ENCODE measurements around the gene CUX1.

CUX1 gene

GRCh38 chr7:101898106-101898505 lies 80.7 kb downstream of the CUX1 start:
- DNase-seq: no peak

GRCh38 chr7:101899616-101900015 lies 82.2 kb downstream of the CUX1 start:
- DNase-seq: no peak

- DNase-seq: no peak
Observed at GRCh38 chr7:101900103-101900502, 82.7 kb downstream of the CUX1 start.

- no peak for DNase-seq
Observed at GRCh38 chr7:101901661-101902491, 84.5 kb downstream of the CUX1 start.

- no peak for DNase-seq
Observed at GRCh38 chr7:101902680-101903514, 85.5 kb downstream of the CUX1 start.

- DNase-seq: no peak
Observed at GRCh38 chr7:101903515-101903868, 86.1 kb downstream of the CUX1 start.

GRCh38 chr7:101904019-101904418 lies 86.6 kb downstream of the CUX1 start:
- DNase-seq: no peak

- no peak for DNase-seq
Observed at GRCh38 chr7:101905203-101905865, 87.9 kb downstream of the CUX1 start.

- no peak for DNase-seq
Observed at GRCh38 chr7:101906291-101907240, 89.1 kb downstream of the CUX1 start.

GRCh38 chr7:101910991-101911799 lies 93.8 kb downstream of the CUX1 start:
- DNase-seq: no peak

- DNase-seq: no peak
Observed at GRCh38 chr7:101911800-101912715, 94.6 kb downstream of the CUX1 start.

- no peak for DNase-seq
Observed at GRCh38 chr7:101912716-101913110, 95.3 kb downstream of the CUX1 start.

GRCh38 chr7:101913247-101913721 lies 95.9 kb downstream of the CUX1 start:
- DNase-seq: no peak

- no peak for DNase-seq
Observed at GRCh38 chr7:101913851-101914250, 96.4 kb downstream of the CUX1 start.

GRCh38 chr7:101915000-101915399 lies 97.6 kb downstream of the CUX1 start:
- no peak for DNase-seq

- no peak for DNase-seq
Observed at GRCh38 chr7:101916041-101916800, 98.8 kb downstream of the CUX1 start.

- DNase-seq: no peak
Observed at GRCh38 chr7:101916876-101917275, 99.5 kb downstream of the CUX1 start.

GRCh38 chr7:101917566-101917965 lies 100.1 kb downstream of the CUX1 start:
- no peak for DNase-seq

GRCh38 chr7:101918426-101918825 lies 101.0 kb downstream of the CUX1 start:
- DNase-seq: no peak
